Hepatic stellate cell (primary cell): ENCODE data around the gene SSNA1.
A peak's percentile ranks its signal among the peaks of the same experiment; 100 is the strongest.

Experiments
- DNase-seq: peaks from one replicate; pipeline ENCODE4 v3.0.0; 2011; ENCODE audit warnings: low spot score

The SSNA1 gene

DNA sequence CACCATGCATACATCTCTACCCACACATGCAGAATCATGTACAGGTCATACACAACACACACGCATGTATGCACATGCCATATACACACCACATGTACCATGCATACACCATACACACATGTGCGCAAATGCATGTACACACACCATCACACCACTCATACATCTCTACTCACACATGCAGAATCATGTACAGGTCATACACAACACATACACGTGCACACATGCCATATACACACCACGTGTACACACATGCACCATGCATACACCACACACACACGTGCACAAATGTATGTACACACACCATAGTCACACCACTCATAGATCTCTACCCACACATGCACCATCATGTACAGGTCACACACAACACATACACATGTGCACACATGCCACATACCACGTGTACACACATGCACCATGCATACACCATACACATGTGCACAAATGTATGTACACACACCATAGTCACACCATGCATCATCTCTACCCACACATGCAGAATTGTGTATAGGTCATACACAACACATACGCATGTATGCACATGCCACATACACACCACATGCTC is 35.6 kb upstream of the SSNA1 start:
- no peak for DNase-seq

DNA sequence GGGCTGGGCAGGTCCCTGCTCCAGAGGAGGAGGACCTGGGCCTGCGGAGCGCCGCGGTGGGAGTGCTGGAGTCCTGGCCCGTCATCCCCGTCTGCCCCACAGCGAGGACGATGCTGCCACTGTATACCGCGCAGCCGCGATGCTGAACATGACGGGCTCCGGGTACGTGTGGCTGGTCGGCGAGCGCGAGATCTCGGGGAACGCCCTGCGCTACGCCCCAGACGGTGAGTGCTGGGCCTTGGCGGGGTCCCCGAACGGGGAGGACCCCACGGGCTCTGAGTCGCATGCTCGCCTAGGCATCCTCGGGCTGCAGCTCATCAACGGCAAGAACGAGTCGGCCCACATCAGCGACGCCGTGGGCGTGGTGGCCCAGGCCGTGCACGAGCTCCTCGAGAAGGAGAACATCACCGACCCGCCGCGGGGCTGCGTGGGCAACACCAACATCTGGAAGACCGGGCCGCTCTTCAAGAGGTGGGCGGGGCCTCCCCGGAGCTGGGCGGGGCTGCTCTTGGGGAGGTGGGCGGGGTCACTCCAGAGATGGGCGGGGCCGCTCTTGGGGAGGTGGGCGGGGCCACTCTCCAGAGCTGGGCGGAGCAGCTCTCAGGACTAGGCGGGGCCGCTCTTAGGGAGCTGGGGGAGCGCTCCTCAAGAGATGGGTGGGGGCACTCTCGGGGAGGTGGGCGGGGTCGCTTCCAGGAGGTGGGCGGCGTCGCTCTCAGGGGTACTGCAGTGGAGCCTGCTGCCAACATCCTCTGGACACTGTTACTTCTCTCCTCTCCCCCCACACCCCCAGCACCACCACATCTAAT is 31.7 kb upstream of the SSNA1 start:
- DNase-seq: peak; percentile 64

DNA sequence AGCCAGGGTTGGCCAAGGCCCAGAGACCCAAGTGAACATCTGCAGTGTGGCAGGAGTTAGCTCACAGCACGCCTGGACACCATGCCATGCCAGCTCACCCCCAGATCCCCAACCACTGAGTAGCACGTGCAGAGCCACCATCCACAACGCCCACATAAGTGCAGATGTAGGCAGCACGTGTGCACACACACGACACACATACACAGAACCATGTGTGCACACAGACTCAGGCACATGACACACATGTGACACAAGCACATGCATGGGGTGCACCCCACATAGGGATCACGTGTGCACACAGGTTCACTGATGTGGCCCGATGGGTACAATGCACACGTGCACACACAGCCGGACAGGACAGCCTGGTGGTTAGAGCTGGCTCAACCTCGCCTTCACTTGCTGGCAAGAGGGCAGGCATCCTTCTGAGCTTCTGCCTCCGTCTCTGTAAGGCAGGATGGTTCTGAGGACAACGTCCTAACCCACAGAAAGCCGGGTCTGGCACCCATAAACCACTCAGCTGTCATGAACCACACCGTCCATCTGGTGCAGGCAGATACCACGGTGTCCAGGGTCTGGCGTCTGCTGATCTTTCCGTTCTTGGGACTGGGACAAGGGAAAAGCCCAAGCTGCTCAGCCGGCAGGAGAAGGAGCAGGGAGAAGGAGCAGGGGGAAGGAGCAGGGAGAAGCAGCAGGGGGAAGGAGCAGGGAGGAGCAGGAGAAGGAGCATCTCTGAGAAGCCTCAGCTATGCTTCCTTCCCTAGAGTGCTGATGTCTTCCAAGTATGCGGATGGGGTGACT is 30.7 kb upstream of the SSNA1 start:
- DNase-seq: no peak

DNA sequence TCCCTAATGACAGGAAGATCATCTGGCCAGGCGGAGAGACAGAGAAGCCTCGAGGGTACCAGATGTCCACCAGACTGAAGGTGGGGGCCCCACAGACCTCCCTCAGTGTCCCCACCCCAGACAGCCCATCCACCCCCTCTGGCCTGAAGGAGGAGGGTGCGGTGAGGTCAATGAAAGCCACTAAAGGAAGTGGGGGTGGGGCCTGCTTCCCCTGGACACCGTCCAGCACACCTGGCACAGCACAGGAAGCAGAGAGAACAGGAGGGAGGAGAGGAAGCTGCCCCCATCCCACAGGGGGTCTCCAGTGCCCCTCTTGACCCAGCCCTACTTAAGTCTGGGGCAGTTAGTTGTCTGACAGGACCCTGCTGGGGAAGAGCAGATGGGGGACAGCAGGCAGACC is 29.9 kb upstream of the SSNA1 start:
- no peak for DNase-seq

DNA sequence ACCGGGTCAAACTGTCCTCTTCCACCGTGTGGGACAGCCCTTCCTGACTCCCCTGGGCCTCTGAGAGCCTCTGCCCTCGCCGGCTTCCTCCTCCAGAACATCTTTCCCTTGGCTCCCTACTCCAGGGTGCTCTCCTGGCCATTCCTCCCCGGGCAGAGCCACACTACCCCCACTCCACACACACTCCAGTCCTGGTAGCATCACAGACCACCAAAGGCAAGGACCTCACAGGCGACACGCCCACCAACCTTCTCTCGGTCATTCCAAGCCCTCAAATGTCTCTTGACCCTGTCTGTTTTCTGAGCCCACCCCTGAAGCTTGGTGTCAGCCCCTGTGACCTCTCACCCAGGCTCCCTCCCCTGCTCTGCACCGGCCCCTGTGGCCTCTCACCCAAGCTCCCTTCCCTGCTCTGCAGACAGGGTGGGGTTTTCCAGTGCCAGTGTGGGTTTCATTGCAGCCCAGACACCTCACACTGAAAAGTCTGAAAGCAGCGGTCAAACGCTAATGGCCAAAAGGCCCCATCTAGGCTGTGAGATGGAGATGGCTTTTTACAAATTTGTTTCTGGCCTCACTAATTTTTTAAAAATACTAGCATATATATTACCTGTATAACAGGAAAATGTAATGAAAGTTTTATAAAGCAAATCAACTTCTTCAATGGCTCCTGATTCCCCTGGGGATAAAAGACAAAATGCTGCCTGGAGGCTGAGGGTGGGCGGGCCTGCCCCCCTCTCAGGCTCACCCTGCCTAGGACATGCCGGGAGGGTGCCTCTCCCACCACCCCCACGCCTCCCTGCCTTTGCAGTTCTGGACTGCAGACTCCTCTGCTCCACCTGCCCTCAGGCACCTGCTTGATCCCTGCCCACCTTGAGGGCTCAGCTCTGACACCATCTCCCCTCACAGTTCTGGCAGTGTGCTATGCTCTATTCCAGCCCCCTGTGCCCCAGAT is 29.1 kb upstream of the SSNA1 start:
- no peak for DNase-seq

DNA sequence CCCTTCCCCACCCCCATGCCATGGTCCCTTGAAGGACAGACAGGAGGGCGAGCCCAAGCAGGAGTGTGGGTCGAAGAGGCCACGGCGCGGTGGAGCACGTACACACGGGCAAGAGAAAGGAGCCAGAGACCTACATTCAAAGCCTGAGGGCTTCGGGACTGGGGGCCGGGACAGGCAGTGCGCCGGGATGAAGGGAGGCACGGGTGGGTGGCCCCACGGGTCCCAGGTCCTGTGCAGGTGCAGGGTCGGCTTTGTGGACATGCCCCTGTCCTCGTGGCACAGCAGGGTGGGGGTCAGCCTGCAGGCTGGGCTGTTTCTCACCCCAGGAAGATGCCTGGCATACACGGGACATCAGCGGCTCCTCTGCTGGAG is 28.4 kb upstream of the SSNA1 start:
- DNase-seq: no peak

DNA sequence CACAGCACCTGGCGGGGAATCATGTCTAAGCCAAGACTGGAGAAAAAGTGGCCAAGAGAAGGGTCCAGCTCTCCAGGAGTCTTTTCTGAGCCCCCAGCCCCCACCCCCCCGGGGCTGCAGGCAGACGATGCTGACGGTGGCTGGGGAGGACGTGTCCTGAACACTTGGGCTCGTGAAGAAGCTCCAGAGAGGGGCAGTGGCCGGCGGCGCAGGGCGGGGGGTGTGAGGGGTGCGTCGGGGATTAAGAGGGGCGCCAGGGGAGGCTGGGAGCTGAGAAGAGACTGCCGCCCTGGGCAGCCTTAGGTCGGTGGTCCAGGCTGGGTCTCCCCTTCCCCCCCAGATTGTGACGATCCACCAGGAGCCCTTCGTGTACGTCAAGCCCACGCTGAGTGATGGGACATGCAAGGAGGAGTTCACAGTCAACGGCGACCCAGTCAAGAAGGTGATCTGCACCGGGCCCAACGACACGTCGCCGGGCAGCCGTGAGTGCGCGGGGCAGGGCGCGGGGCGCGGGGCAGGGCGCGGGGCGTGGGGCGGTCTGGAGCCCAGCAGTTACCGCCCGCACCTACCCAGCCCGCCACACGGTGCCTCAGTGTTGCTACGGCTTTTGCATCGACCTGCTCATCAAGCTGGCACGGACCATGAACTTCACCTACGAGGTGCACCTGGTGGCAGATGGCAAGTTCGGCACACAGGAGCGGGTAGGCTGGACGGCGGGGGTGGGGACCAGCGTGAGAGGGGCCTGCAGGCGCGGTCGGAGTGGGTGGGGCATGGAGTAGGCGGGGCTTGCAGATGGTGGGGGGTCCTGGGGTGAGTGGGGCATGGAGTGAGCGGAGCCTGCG is 27.5 kb upstream of the SSNA1 start:
- no peak for DNase-seq

DNA sequence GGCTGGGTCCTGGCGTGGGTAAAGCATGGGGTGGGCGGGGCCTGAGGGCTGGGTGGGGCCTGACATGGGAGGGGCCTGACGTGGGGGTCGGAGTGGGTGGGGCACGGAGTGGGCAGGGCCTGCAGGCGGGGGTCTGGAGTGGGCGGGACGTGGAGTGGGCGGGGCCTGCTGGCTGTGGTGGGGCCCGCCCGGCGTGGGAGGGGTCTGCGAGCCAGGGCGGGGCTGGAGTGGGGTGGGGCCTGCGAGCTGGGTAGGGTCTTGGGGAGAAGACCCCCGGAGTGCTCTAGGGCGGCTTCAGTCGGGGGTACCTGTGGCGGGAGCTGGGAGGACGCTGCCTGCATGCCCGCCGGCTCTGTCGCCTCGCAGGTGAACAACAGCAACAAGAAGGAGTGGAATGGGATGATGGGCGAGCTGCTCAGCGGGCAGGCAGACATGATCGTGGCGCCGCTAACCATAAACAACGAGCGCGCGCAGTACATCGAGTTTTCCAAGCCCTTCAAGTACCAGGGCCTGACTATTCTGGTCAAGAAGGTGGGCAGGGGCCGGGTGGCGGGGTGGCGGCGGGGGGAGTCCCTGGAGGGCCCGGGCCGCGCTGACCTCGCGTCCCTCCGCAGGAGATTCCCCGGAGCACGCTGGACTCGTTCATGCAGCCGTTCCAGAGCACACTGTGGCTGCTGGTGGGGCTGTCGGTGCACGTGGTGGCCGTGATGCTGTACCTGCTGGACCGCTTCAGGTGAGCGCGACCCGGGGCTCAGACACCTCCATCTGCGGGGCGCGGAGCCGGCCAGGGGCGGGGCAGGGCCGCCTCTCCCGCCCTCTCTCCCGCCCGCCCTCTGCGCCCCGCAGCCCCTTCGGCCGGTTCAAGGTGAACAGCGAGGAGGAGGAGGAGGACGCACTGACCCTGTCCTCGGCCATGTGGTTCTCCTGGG is 26.7 kb upstream of the SSNA1 start:
- DNase-seq: no peak

DNA sequence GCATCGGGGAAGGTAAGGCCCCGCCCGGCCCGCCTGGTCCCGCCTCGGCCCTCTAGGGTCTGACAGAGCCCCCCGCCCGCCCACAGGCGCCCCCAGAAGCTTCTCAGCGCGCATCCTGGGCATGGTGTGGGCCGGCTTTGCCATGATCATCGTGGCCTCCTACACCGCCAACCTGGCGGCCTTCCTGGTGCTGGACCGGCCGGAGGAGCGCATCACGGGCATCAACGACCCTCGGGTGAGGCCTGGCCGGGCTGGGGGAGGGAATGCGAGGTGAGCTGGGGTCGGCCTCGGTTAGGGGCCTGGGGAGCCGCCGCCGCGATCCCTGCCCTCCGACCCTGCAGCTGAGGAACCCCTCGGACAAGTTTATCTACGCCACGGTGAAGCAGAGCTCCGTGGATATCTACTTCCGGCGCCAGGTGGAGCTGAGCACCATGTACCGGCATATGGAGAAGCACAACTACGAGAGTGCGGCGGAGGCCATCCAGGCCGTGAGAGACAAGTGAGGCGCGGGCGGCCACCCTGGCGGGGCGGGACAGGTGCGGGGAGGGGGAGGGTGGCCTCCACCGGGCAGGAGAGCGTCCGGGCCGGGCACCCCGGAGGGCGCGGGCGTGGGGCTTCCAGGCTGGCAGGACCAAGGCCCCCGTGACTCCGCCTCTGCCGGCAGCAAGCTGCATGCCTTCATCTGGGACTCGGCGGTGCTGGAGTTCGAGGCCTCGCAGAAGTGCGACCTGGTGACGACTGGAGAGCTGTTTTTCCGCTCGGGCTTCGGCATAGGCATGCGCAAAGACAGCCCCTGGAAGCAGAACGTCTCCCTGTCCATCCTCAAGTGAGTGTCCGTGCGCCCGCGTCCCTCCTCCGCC is 25.7 kb upstream of the SSNA1 start:
- DNase-seq: peak; percentile 70

DNA sequence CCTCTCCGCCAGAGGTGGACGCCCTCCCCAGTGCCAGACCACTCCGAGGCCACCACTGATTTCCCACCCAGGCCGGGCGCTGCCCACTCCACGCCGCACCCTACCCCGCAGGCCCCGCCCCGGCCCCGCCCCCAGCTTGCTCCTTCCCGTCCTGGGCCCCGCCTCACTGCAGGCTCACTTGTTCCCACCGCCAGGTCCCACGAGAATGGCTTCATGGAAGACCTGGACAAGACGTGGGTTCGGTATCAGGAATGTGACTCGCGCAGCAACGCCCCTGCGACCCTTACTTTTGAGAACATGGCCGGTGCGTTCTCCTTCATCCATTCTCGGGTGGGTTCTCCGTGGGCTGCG is 25.1 kb upstream of the SSNA1 start:
- no peak for DNase-seq

DNA sequence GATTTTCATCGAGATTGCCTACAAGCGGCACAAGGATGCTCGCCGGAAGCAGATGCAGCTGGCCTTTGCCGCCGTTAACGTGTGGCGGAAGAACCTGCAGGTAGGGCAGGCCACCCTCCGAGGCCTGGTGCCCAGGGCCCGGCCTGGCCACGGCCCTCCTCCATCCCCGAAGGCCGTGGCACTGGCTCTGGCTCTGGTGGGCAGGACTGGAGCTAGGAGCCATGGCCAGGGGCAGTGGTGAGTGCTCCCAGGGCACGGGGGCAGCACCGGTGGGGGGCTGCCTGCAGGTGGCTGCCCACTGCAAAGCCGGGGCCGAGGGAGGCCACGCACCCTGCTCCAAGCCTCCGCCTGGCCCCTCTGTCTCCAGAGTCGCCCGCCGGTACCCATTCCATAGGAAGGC is 24.7 kb upstream of the SSNA1 start:
- no peak for DNase-seq

DNA sequence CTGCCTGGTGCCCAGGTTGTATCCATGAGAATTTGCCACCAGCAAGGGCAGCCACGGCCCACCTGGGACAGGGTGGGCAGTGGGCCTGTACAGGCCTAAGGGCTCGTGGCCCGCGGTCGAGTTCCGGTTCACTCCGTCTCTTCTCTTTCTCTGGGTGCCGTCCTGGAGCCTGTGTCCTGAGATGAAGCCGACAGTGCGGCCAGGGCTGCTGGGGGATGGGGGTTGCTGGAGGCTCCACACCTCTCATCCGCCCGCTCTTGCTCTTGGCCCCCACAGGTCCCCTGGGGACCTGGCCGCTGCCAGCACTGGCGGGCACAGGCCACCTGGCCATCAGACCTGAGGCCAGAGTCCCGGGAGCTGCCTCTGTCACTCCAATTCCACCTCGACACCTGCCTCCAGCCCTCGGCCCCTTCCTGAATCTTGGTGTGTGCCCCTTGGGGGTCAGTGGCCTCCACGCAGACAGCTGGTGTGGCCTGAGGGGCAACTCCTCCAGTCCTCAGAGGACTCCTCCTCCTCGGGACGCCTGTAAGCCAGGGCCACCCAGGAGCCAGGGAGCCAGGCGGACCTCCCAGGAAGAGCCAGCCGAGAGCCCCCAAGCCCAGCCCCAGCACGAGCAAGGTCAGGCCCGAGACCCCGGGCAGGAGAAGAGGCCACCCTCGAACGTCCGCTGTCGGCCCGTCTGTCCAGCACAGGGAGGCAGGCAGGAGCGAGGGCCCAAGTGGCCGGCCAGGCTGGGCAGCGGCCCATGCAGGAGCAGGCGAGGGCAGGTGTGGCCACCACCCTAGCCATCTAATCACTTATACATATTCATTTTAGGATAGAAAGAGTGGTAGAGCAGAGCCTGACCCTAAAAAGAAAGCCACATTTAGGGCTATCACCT is 23.9 kb upstream of the SSNA1 start:
- no peak for DNase-seq

DNA sequence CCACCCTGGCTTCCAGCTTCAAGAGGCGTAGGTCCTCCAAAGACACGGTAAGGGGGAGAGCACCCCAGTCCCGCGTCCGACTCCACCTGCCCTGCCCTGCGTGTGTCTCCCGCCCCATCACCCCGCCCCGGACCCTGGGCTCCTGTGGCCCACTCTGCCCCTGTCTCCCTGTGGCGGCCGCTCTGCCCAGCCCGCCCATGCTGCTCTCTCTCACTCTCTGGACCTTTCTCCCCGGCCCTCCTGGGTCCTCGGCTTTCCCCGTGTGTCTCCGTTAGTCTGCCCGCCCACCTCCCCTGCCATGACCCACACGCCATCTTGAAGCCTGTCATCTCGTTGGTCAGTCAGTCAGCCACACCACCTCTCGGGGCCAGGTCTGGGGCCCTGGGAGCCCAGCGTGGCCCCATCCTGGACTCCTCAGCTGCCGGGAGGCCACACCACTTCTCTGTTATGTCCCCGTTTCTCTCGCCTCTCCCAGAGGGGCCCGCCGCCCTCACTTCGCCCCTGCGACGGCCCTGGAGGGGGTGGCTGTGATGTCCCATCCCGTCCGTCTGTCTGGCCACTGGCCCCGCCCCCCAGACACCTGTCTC is 23.1 kb upstream of the SSNA1 start:
- DNase-seq: no peak

DNA sequence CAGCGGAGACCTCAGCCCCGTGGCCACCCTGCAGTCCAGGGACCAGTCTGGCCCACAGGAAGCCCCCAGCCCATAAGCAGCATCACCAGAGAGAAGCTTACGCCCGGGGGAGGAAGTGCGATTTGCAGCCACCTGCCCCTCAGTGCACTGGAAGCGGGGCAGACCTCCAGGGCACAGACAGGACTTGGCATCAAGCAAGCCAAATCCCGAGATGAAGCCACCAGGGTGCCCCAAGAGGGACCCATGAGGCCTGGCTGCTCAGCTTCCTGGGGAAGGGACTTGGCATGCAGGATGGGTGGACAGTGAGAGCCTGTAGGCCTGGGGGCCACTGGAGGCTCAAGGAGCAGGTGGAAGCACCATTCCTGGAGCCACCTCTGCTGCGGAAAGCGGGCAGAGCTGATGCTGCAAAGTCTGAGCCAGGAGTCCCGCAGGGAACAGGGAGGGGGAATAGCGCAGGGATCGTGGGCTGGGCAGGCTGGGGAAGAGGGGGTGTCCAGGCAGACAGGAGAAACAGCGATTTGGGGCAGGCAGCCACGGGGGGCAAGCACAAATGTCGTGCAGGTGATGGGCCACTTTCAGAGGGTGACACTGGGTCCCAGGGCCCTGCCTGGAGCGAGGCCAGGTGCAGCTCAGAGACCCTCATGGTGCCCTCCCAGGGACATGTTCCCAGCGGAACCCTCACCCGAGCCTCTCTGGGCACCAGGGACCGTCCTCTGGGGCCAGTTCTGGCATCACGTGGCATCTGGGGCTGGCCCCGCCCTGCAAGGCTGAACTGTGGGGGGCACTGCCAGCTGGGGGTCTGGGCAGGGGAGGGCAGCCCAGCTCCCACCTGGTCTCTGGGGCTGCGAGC is 21.9 kb upstream of the SSNA1 start:
- DNase-seq: no peak

DNA sequence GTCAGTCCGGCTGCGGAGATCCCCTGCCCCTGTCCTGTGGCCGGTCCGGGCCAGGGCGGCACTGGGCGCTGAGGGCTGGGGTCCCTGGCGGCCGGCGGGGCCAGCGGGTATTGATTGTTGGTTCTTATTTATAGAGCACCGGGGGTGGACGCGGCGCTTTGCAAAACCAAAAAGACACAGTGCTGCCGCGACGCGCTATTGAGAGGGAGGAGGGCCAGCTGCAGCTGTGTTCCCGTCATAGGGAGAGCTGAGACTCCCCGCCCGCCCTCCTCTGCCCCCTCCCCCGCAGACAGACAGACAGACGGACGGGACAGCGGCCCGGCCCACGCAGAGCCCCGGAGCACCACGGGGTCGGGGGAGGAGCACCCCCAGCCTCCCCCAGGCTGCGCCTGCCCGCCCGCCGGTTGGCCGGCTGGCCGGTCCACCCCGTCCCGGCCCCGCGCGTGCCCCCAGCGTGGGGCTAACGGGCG is 21.2 kb upstream of the SSNA1 start:
- no peak for DNase-seq

DNA sequence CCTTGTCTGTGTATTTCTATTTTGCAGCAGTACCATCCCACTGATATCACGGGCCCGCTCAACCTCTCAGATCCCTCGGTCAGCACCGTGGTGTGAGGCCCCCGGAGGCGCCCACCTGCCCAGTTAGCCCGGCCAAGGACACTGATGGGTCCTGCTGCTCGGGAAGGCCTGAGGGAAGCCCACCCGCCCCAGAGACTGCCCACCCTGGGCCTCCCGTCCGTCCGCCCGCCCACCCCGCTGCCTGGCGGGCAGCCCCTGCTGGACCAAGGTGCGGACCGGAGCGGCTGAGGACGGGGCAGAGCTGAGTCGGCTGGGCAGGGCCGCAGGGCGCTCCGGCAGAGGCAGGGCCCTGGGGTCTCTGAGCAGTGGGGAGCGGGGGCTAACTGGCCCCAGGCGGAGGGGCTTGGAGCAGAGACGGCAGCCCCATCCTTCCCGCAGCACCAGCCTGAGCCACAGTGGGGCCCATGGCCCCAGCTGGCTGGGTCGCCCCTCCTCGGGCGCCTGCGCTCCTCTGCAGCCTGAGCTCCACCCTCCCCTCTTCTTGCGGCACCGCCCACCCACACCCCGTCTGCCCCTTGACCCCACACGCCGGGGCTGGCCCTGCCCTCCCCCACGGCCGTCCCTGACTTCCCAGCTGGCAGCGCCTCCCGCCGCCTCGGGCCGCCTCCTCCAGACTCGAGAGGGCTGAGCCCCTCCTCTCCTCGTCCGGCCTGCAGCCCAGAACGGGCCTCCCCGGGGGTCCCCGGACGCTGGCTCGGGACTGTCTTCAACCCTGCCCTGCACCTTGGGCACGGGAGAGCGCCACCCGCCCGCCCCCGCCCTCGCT is 20.5 kb upstream of the SSNA1 start:
- DNase-seq: no peak
